ENCODE results near the gene ZNF823. TPM values are rescaled to one million over a fixed set of nuclear protein-coding genes. Genes with fewer than 3 reads are reported as not detected.

ZNF823 gene
- total RNA-seq, 1 experiment from 2014 or later, result 7.4 TPM

- H3K36me3 ChIP-seq (ENCODE audit: low read depth), result no peaks in the 10 kb centered on the region
- no peaks in the 10 kb centered on the region for H3F3A ChIP-seq (ENCODE audit: insufficient read depth, low read depth)
- no peaks in the 10 kb centered on the region for H3K27me3 ChIP-seq (ENCODE audit: insufficient read depth, low read depth)
- DNase-seq, result no peak
- CTCF ChIA-PET, result no interaction called here
- POLR2A ChIA-PET (ENCODE audit: unreplicated experiment), result no interaction called here
- H3K4me3 ChIP-seq, result no peak overlapping the region
- H3K9me2 ChIP-seq (ENCODE audit: insufficient read depth), result no peaks in the 10 kb centered on the region
- H2AFZ ChIP-seq, result no peak overlapping the region
- H3K27ac ChIP-seq, result no peak overlapping the region
- BruUV-seq (replicated peaks), result no TSS peak
- H3K79me2 ChIP-seq (ENCODE audit: low read depth), result no peaks in the 10 kb centered on the region
- H3K4me2 ChIP-seq, result no peak overlapping the region
- intact Hi-C loops (cut with micrococcal nuclease; ENCODE audit: unreplicated experiment), result no loop called here
- H3K9me3 ChIP-seq (ENCODE audit: insufficient read depth, low read depth), result no peaks in the 10 kb centered on the region; the same call in 1 of the 2 replicates
- H3K4me1 ChIP-seq (replicated peaks; ENCODE audit: insufficient read depth), result no peaks in the 10 kb centered on the region
- H4K20me1 ChIP-seq (ENCODE audit: insufficient read depth), result no peaks in the 10 kb centered on the region
- TF ChIP-seq CTCF (conservative IDR thresholded peaks at IDR 0.05), result no peak
- TF ChIP-seq EZH2 (IDR thresholded peaks at IDR 0.05; ENCODE audit: low read depth), result no peak
Measured at GRCh38 chr19:11674067-11674492, 64.7 kb downstream of the ZNF823 start.

DNA sequence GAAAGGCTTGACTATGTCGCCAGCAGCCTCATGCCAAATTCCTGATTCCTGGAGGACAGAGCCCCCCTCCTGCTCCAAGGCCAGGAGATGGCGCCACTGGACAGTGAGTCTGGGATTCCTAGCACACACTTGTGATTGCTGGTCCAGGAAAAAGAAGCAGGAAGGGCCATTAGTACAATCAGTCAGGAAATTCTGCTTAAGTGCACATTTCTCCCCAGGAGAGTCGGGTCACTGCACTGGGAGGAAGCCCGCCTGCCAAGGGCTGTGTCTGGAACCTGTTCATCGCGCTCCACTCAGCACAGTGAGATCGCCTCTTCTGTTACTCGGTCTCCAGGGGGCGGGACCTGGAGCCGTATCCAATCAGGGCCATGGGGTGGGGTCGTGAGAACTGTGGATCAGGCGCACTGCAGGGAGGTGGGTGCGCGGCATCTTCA lies 65.1 kb downstream of the ZNF823 start:
- H3K9me2 ChIP-seq (ENCODE audit: insufficient read depth), result no peaks in the 10 kb centered on the region
- no TSS peak for BruUV-seq (replicated peaks)
- peak in 1 of 2 experiments; percentile 28 for DNase-seq
- H3K27ac ChIP-seq, result no peak overlapping the region
- intact Hi-C loops (cut with micrococcal nuclease; ENCODE audit: unreplicated experiment), result no loop called here
- H3F3A ChIP-seq (ENCODE audit: insufficient read depth, low read depth), result no peaks in the 10 kb centered on the region
- ChIA-PET CTCF (interaction anchor here (0.6 kb wide), 1 partner anchor 1998 kb away, joined by 3 read pairs; no protein-coding TSS in a partner anchor), POLR2A (ENCODE audit: unreplicated experiment) (interaction anchor here (0.6 kb wide), 1 partner anchor 476 kb away, joined by 5 read pairs; no protein-coding TSS in a partner anchor)
- H4K20me1 ChIP-seq (ENCODE audit: insufficient read depth), result no peaks in the 10 kb centered on the region
- no peaks in the 10 kb centered on the region for H3K36me3 ChIP-seq (ENCODE audit: low read depth)
- no peak overlapping the region for H3K4me3 ChIP-seq
- no peak overlapping the region for H2AFZ ChIP-seq
- peaks cover under 1% of the 10 kb centered on the region; the same call in 1 of the 2 replicates for H3K9me3 ChIP-seq (ENCODE audit: insufficient read depth, low read depth)
- no peaks in the 10 kb centered on the region for H3K4me1 ChIP-seq (replicated peaks; ENCODE audit: insufficient read depth)
- TF ChIP-seq CTCF (conservative IDR thresholded peaks at IDR 0.05), result peak; percentile 62
- no peak for TF ChIP-seq EZH2 (IDR thresholded peaks at IDR 0.05; ENCODE audit: low read depth)
- no peaks in the 10 kb centered on the region for H3K79me2 ChIP-seq (ENCODE audit: low read depth)
- H3K27me3 ChIP-seq (ENCODE audit: insufficient read depth, low read depth), result no peaks in the 10 kb centered on the region
- no peak overlapping the region for H3K4me2 ChIP-seq

Other genes starting within 250 kb of the ZNF823 start
- gene ZNF653, start 233.1 kb downstream of the ZNF823 start, total RNA-seq (2021), result 13.4 and 13.8 TPM in 2 replicates
- 42.4 and 43.0 TPM in 2 replicates for gene ECSIT, start 209.8 kb downstream of the ZNF823 start, total RNA-seq (2021)
- gene CNN1, start 200.1 kb downstream of the ZNF823 start, total RNA-seq (2021), result 0.44 TPM in 1 of 2 replicates, not detected in the other
- gene ELOF1, start 179.7 kb downstream of the ZNF823 start, total RNA-seq (2021), result 65.5 and 68.7 TPM in 2 replicates
- 3.5 and 6.6 TPM in 2 replicates for gene ACP5, start 161.3 kb downstream of the ZNF823 start, total RNA-seq (2021)
- gene ZNF627, start 141.5 kb downstream of the ZNF823 start, total RNA-seq (2021), result 11.4 and 12.6 TPM in 2 replicates
- 1.6 and 1.7 TPM in 2 replicates for gene ZNF441, start 28.1 kb upstream of the ZNF823 start, total RNA-seq (2021)
- gene ZNF491, start 59.6 kb upstream of the ZNF823 start, total RNA-seq (2021), result not detected in 2 replicates
- 12.5 and 13.1 TPM in 2 replicates for gene ZNF440, start 75.3 kb upstream of the ZNF823 start, total RNA-seq (2021)
- 0.83 and 1.2 TPM in 2 replicates for gene ZNF439, start 109.8 kb upstream of the ZNF823 start, total RNA-seq (2021)
- 3.3 and 4.4 TPM in 2 replicates for gene ZNF69, start 148.8 kb upstream of the ZNF823 start, total RNA-seq (2021)
- gene ZNF700, start 186.2 kb upstream of the ZNF823 start, total RNA-seq (2021), result 7.6 and 7.8 TPM in 2 replicates
- 0.55 and 0.83 TPM in 2 replicates for gene ZNF763, start 226.1 kb upstream of the ZNF823 start, total RNA-seq (2021)